NCI-H1048 (cell line): Measurements from ENCODE around the gene SLU7.
A peak's percentile ranks its signal among the peaks of the same experiment; 100 is the strongest.

Experiments used
- DNase-seq: peaks from one replicate; lab custom pipeline; 2025; lab: John Stamatoyannopoulos, UW

The SLU7 gene

GRCh38 chr5:160418561-160419457 is at the start of gene SLU7:
TSS of gene SLU7 (minus strand) at chr5:160419081. CDS start at chr5:160415294, 3,787 bp downstream.
- peak; percentile 74 for DNase-seq

GRCh38 chr5:160468363-160468975 is 49.6 kb upstream of the SLU7 start:
- DNase-seq: no peak

- no peak for DNase-seq
These were observed 48.9 kb upstream of the SLU7 start for GRCh38 chr5:160467555-160468362.

GRCh38 chr5:160466889-160467554 is 48.1 kb upstream of the SLU7 start:
- no peak for DNase-seq

GRCh38 chr5:160466116-160466515 is 47.2 kb upstream of the SLU7 start:
- no peak for DNase-seq

GRCh38 chr5:160464466-160464797 is 45.6 kb upstream of the SLU7 start:
- DNase-seq: no peak

- DNase-seq: no peak
These were observed 45.0 kb upstream of the SLU7 start for GRCh38 chr5:160463740-160464465.

GRCh38 chr5:160463227-160463626 is 44.3 kb upstream of the SLU7 start:
- no peak for DNase-seq

- no peak for DNase-seq
These were observed 43.3 kb upstream of the SLU7 start for GRCh38 chr5:160462167-160462566.

GRCh38 chr5:160461378-160461777 is 42.5 kb upstream of the SLU7 start:
- no peak for DNase-seq

- DNase-seq: no peak
These were observed 41.6 kb upstream of the SLU7 start for GRCh38 chr5:160460377-160461049.

GRCh38 chr5:160458806-160459800 is 40.2 kb upstream of the SLU7 start:
- no peak for DNase-seq

- no peak for DNase-seq
These were observed 38.4 kb upstream of the SLU7 start for GRCh38 chr5:160457252-160457651.

- no peak for DNase-seq
These were observed 37.7 kb upstream of the SLU7 start for GRCh38 chr5:160456480-160457177.

- DNase-seq: no peak
These were observed 36.7 kb upstream of the SLU7 start for GRCh38 chr5:160455600-160455999.

GRCh38 chr5:160453751-160454150 is 34.9 kb upstream of the SLU7 start:
- DNase-seq: no peak

GRCh38 chr5:160452795-160453194 is 33.9 kb upstream of the SLU7 start:
- DNase-seq: no peak

- no peak for DNase-seq
These were observed 33.2 kb upstream of the SLU7 start for GRCh38 chr5:160452036-160452435.

GRCh38 chr5:160451281-160451680 is 32.4 kb upstream of the SLU7 start:
- DNase-seq: no peak
